Small intestine (tissue), 7 donors: ENCODE results near the gene MLH1. TPM values are rescaled to one million over a fixed set of nuclear protein-coding genes. Genes with fewer than 3 reads are reported as not detected.

ENCODE experiments used
- DNase-seq, 2 donors: peaks; one replicate each; pipeline versions ENCODE4 v3.0.0 to v3.0.0-alpha.2; 2013
- FAIRE-seq: peaks from 2 replicates; lab custom pipeline; 2012; peaks lifted over from hg19 to GRCh38; lab: Jason Lieb, UNC
- H3K27ac ChIP-seq, 3 donors: one replicate each; pipeline ENCODE4 v1.5.1; 2013; ENCODE audit warnings: low read length in 2 of 3, mild to moderate bottlenecking in 2 of 3, control low read depth in 1 of 3, inconsistent platforms in 1 of 3, low read depth in 1 of 3, moderate library complexity in 1 of 3
- H3K27me3 ChIP-seq, 3 donors: one replicate each; pipeline ENCODE4 v1.6.1; 2013; ENCODE audit warnings: low read length in 3 of 3, inconsistent platforms in 1 of 3; ENCODE audit not compliant: control insufficient read depth in 3 of 3, insufficient read depth in 3 of 3
- H3K36me3 ChIP-seq, 3 donors: one replicate each; pipeline ENCODE4 v1.6.1; 2013; ENCODE audit warnings: low read length in 3 of 3, inconsistent platforms in 1 of 3, low read depth in 1 of 3, mild to moderate bottlenecking in 1 of 3, moderate library complexity in 1 of 3; ENCODE audit not compliant: control insufficient read depth in 3 of 3, insufficient read depth in 2 of 3
- H3K4me1 ChIP-seq, 3 donors: one replicate each; pipeline ENCODE4 v1.6.1; 2013; ENCODE audit warnings: low read length in 2 of 3, inconsistent platforms in 1 of 3, low read depth in 1 of 3, mild to moderate bottlenecking in 1 of 3, moderate library complexity in 1 of 3; ENCODE audit not compliant: control insufficient read depth in 3 of 3, insufficient read depth in 2 of 3
- H3K4me3 ChIP-seq, 3 donors: one replicate each; pipeline ENCODE4 v1.5.1; 2013; ENCODE audit warnings: low read length in 3 of 3, control low read depth in 1 of 3, inconsistent platforms in 1 of 3, low read depth in 1 of 3, mild to moderate bottlenecking in 1 of 3, moderate library complexity in 1 of 3
- H3K9me3 ChIP-seq, 2 donors: one replicate each; pipeline ENCODE4 v1.6.1; 2013; ENCODE audit warnings: low read depth in 1 of 2, low read length in 1 of 2; ENCODE audit not compliant: control insufficient read depth in 2 of 2, insufficient read depth in 1 of 2
- WGBS, 3 donors: extraction: QIAGEN DNeasy Blood & Tissue Kit; methylation state at CpG; one replicate each; pipeline ENCODE4 v1.1.7; 2013; 5-methylcytosine and 5-hydroxymethylcytosine counted together
- polyA plus RNA-seq, 4 donors: library from polyadenylated mRNA; stranded (reverse) in 3 of 4; unstranded in 1 of 4; fragments of 200-250 nt in 3 of 4; fragments of 120-200 nt in 1 of 4; gene quantifications; one replicate each; pipeline versions ENCODE4 v1.2.1 to v1.2.3, GENCODE V29; 2013
- donor health status: healthy with polysubstance abuse.
- donor health status: control.
- donor health status: control.
- donor health status: Bipolar disorder and iron deficiency.
- donor health status: healthy.

MLH1 gene
- polyA plus RNA-seq, 4 donors, result 5.6 to 29.1 (median 15.5) TPM

- FAIRE-seq (no peak), DNase-seq (no peak)
- no peak overlapping the region for H3K27ac ChIP-seq
- H3K36me3 ChIP-seq, result peaks cover 7 to 27% (median 15%) of the 10 kb centered on the region in 3 donors
- H3K4me1 ChIP-seq, result no peaks in the 10 kb centered on the region
- H3K27me3 ChIP-seq, result no peaks in the 10 kb centered on the region
- no peak overlapping the region for H3K4me3 ChIP-seq
- no peaks in the 10 kb centered on the region for H3K9me3 ChIP-seq
- 90 to 95% (median 93%) methylated on average over 3 of the region's 3 CpGs for WGBS, 3 donors
Observed at GRCh38 chr3:37067577-37067976, 74.3 kb downstream of the MLH1 start.

DNA sequence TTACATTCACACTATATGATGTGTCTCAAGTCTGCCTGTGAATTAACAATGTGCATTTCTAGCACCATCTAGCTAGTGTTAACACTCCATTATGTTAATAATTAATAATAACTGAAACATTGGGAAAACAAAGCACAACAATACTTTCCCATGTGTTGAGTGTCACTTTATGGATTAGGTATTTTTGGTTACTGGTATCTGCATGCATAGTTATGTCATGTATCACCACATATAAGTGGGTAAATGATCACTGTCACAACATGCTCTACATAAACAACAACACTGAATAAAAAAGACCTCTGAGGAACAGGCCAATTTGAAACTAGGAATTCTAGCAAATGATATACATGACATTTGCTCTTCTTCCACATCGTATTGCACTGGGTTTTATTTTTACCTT lies 74.7 kb downstream of the MLH1 start:
- no peak for DNase-seq
- Histone ChIP-seq H3K27me3 (no peaks in the 10 kb centered on the region), H3K36me3 (peaks cover 7 to 27% (median 11%) of the 10 kb centered on the region in 3 donors), H3K27ac (no peak overlapping the region), H3K4me1 (peaks cover 0 to 4% (median 0%) of the 10 kb centered on the region in 3 donors), H3K9me3 (no peaks in the 10 kb centered on the region), H3K4me3 (no peak overlapping the region)
- FAIRE-seq, result no peak
- 84 to 100% (median 90%) methylated on average over 1 of the region's 1 CpG for WGBS, 3 donors

DNA sequence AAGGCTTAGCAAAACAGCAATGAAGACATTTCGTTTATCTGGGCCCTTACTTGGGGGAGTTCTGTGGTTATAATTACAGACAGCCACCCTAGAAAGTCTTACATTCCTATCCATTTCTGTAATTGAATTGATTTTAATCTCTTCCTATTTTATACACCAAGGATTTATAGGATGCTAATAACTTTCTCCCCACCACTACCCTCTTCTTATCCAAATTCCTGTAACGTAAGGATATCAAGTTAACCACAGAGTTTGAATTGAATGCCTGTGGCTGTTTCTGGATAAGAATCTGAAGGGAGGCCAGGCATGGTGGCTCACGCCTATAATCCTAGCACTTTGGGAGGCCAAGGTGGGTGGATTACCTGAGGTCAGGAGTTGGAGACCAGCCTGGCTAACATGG lies 78.6 kb downstream of the MLH1 start:
- FAIRE-seq (no peak), DNase-seq (no peak)
- H3K36me3 ChIP-seq, result peaks cover 4 to 20% (median 12%) of the 10 kb centered on the region in 3 donors
- no peaks in the 10 kb centered on the region for H3K27me3 ChIP-seq
- H3K4me1 ChIP-seq, result peaks cover 0 to 4% (median 0%) of the 10 kb centered on the region in 3 donors
- WGBS, 3 donors, result 94 to 96% (median 94%) methylated on average over 3 of the region's 3 CpGs
- no peak overlapping the region for H3K27ac ChIP-seq
- H3K4me3 ChIP-seq, result no peak overlapping the region
- H3K9me3 ChIP-seq, result no peaks in the 10 kb centered on the region

GRCh38 chr3:37072892-37073291 lies 79.6 kb downstream of the MLH1 start:
- Histone ChIP-seq H3K9me3 (no peaks in the 10 kb centered on the region), H3K4me3 (no peak overlapping the region), H3K27ac (no peak overlapping the region), H3K4me1 (peaks cover 0 to 4% (median 0%) of the 10 kb centered on the region in 3 donors), H3K27me3 (no peaks in the 10 kb centered on the region), H3K36me3 (peaks cover 4 to 20% (median 12%) of the 10 kb centered on the region in 3 donors)
- WGBS, 3 donors, result 34 to 76% (median 72%) methylated on average over 2 of the region's 2 CpGs
- peak in 1 of 2 donors; percentile 9 for DNase-seq
- FAIRE-seq, result no peak

DNA sequence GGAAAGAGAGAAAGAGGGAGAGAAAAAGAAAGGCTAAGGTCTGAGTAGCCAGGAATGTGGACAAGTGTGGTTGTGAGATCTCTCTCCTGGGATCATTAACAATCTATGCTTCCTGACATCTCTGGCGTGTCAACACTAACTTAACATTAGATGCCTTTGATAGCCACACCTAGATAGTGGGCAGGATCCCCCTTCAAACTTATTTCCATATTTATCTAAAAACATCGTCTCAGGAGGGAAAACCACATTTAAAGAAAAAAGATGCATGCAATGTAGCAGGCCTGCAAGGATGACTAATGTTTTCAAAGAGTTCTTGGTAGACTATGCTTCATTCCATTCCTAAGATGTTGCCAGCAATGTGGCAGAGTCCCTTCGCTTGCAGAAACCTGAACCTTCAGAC lies 80.9 kb downstream of the MLH1 start:
- Histone ChIP-seq H3K27ac (no peak overlapping the region), H3K27me3 (no peaks in the 10 kb centered on the region), H3K9me3 (no peaks in the 10 kb centered on the region), H3K36me3 (peaks cover 2 to 20% (median 8%) of the 10 kb centered on the region in 3 donors), H3K4me1 (peaks cover 0 to 4% (median 0%) of the 10 kb centered on the region in 3 donors), H3K4me3 (no peak overlapping the region)
- WGBS, 3 donors, result 73 to 86% (median 84%) methylated on average over 3 of the region's 3 CpGs
- no peak for DNase-seq
- FAIRE-seq, result no peak

GRCh38 chr3:37075955-37076354 lies 82.6 kb downstream of the MLH1 start:
- Histone ChIP-seq H3K9me3 (no peaks in the 10 kb centered on the region), H3K4me1 (peaks cover 0 to 4% (median 0%) of the 10 kb centered on the region in 3 donors), H3K36me3 (peaks cover 0 to 21% (median 10%) of the 10 kb centered on the region in 3 donors), H3K27me3 (no peaks in the 10 kb centered on the region), H3K4me3 (no peak overlapping the region), H3K27ac (no peak overlapping the region)
- no peak for FAIRE-seq
- WGBS, 3 donors, result 83 to 100% (median 100%) methylated on average over 1 of the region's 1 CpG
- no peak for DNase-seq

- Histone ChIP-seq H3K4me3 (no peak overlapping the region), H3K27me3 (no peaks in the 10 kb centered on the region), H3K36me3 (peaks cover 0 to 22% (median 8%) of the 10 kb centered on the region in 3 donors), H3K27ac (no peak overlapping the region), H3K4me1 (no peaks in the 10 kb centered on the region), H3K9me3 (no peaks in the 10 kb centered on the region)
- DNase-seq (no peak), FAIRE-seq (no peak)
- WGBS, 3 donors, result 70 to 80% (median 71%) methylated on average over 3 of the region's 3 CpGs
Observed at GRCh38 chr3:37082317-37082716, 89.0 kb downstream of the MLH1 start.

GRCh38 chr3:37086918-37087317 lies 93.6 kb downstream of the MLH1 start:
- no peaks in the 10 kb centered on the region for H3K4me1 ChIP-seq
- no peak for DNase-seq
- no peaks in the 10 kb centered on the region for H3K9me3 ChIP-seq
- no peak for FAIRE-seq
- H3K27me3 ChIP-seq, result no peaks in the 10 kb centered on the region
- 92 to 94% (median 92%) methylated on average over 6 of the region's 6 CpGs for WGBS, 3 donors
- peaks cover 0 to 18% (median 7%) of the 10 kb centered on the region in 3 donors for H3K36me3 ChIP-seq
- H3K4me3 ChIP-seq, result no peak overlapping the region
- H3K27ac ChIP-seq, result no peak overlapping the region

DNA sequence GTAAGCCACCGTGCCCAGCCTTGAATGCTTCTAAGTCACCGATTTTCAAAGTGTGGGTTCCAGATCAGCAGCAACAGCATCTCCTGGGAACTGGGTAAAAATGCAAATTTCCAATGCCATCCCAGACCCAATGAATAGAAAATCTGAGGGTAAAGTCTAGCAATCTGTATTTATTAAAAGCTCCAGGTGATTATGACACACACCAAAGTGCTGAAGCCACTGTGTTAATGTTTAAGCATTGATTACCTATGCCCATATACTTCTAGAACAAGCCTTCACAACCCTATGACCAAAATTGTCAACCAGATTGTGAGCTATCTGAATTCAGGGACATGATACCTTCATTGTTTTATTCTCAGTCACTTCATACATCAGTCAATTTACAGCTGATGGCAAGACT lies 94.6 kb downstream of the MLH1 start:
- peak in 1 of 2 donors; percentile 19 for DNase-seq
- Histone ChIP-seq H3K4me3 (no peak overlapping the region), H3K4me1 (no peaks in the 10 kb centered on the region), H3K36me3 (peaks cover 2 to 21% (median 9%) of the 10 kb centered on the region in 3 donors), H3K27me3 (no peaks in the 10 kb centered on the region), H3K9me3 (no peaks in the 10 kb centered on the region), H3K27ac (no peak overlapping the region)
- WGBS, 3 donors, result 92 to 95% (median 94%) methylated on average over 2 of the region's 2 CpGs
- FAIRE-seq, result no peak
